Skeletal muscle tissue (tissue), 4 donors: ENCODE data around the gene FIZ1. TPM values are rescaled to one million over a fixed set of nuclear protein-coding genes. Genes with fewer than 3 reads are reported as not detected.
A peak's percentile ranks its signal among the peaks of the same experiment; 100 is the strongest.

Experiments used
- H3K27ac ChIP-seq: one replicate; pipeline ENCODE4 v1.7.0; 2013; ENCODE audit warnings: mild to moderate bottlenecking, low read depth, low read length, inconsistent platforms
- H3K27me3 ChIP-seq, 3 donors: one replicate each; pipeline ENCODE4 v1.7.0; 2013; ENCODE audit warnings: low read length in 3 of 3; ENCODE audit not compliant: control insufficient read depth in 3 of 3, insufficient read depth in 3 of 3
- H3K36me3 ChIP-seq, 3 donors: one replicate each; pipeline ENCODE4 v1.7.0; 2013; ENCODE audit warnings: low read length in 3 of 3; ENCODE audit not compliant: control insufficient read depth in 3 of 3, insufficient read depth in 3 of 3
- H3K4me1 ChIP-seq, 3 donors: one replicate each; pipeline ENCODE4 v1.7.0; 2013; ENCODE audit warnings: low read length in 3 of 3, mild to moderate bottlenecking in 3 of 3; ENCODE audit not compliant: control insufficient read depth in 3 of 3, insufficient read depth in 3 of 3
- H3K4me3 ChIP-seq, 3 donors: one replicate each; pipeline ENCODE4 v1.7.0; 2013; ENCODE audit warnings: low read length in 3 of 3
- H3K9ac ChIP-seq, 3 donors: one replicate each; pipeline ENCODE4 v1.7.0; 2013; ENCODE audit warnings: low read length in 3 of 3, mild to moderate bottlenecking in 3 of 3, moderate library complexity in 2 of 3, low read depth in 1 of 3
- H3K9me3 ChIP-seq, 3 donors: one replicate each; pipeline ENCODE4 v1.7.0; 2013; ENCODE audit warnings: low read length in 3 of 3; ENCODE audit not compliant: control insufficient read depth in 3 of 3
- total RNA-seq: library from RNA; depleted of rRNA; stranded (reverse); fragments of >200 nt; gene quantifications from one replicate; pipeline ENCODE4 v1.2.3, GENCODE V29; 2014
- donor health status: Osteomylitis.

The FIZ1 gene
- total RNA-seq, 1 donor from 2014 or later = under 0.01 TPM

DNA sequence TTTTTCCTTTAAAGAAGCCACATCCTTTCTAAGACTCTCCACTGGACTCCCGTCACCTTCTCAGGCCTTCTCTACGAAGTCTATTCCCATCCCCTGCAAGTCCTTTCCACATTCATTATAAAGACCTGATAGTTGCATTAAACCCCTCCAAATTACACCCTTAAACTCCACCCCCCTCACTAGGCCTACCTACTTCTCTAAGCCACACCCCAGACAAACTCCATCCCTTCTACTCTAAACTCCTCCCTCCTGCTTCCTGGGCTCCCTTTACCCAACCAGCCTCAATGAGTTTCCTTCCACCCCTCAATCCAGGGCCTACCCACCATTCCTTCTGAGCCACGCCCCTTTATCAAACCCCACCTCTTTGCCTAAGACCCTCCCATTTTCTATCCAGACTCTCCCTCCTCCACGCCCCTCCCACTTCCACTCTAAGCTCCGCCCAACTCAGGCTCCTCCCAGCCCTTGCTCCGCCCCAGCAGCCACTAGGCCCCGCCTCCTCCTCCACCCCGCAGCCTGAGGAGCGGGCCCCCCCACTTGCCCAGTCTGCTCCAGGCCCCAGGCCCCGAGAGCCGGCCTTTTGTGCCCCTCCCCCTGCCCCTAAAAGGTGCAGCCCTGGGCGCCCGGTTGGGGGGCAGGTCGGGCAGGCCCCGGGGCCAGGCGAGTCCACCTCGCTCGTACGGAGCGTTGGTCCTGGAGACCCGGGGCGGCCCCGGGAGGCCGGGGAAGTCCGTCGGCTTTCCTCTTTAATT, 424 bp downstream of the FIZ1 start:
- Histone ChIP-seq H3K4me1 (peaks cover 14 to 20% (median 17%) of the 10 kb centered on the region in 3 donors), H3K4me3 (peak overlapping the region; percentile 77 to 95 (median 79)), H3K27me3 (no peaks in the 10 kb centered on the region), H3K9me3 (no peaks in the 10 kb centered on the region), H3K36me3 (peaks cover 8 to 23% (median 18%) of the 10 kb centered on the region in 3 donors), H3K27ac (peak overlapping the region; percentile 98), H3K9ac (peak overlapping the region; percentile 77 to 95 (median 94))

DNA sequence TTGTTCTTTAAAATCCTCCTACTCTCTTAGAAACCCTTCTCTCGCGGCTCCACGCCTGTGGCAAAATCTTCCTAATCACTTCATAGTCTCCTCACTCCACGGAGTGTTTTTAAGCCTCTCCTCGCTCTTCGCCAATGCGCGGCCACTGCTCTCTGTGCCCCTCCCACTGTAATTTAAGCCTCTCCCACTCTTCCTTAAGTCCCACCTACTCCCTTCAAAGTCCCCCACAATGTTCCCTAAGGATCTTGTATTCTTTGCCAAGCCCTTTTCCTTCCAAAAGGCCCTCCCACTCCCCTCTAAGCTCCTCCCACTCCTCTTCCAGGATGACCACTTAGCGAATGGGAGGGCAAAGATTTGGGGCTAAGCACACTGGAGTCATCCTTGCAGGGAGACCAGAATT, 1.3 kb downstream of the FIZ1 start:
- peaks cover 14 to 20% (median 17%) of the 10 kb centered on the region in 3 donors for H3K4me1 ChIP-seq
- H3K9ac ChIP-seq = no peak overlapping the region
- H3K36me3 ChIP-seq = peaks cover 10 to 28% (median 19%) of the 10 kb centered on the region in 3 donors
- H3K27ac ChIP-seq = peak overlapping the region; percentile 98
- no peak overlapping the region for H3K4me3 ChIP-seq
- no peaks in the 10 kb centered on the region for H3K9me3 ChIP-seq
- no peaks in the 10 kb centered on the region for H3K27me3 ChIP-seq

DNA sequence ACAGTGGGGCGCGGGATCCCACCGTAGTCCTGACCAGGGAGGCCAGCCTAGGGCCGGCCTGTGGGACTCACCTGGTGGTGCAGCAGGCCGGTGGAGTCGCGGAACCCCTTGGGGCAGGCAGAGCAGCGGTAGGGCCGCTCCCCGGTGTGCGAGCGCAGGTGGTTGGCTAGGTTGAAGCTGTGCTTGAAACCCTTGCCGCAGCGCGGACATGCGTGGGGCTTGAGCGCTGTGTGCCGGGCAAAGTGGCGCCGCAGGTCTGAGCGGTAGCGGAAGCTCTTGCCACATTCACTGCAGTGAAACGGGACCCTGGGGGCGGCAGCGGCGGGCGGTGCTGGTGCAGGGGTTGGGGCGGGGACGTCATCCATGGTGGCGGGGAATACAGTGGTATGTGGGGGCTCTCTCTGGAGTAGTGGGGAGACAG, 1.8 kb downstream of the FIZ1 start:
- H3K27ac ChIP-seq = no peak overlapping the region
- no peak overlapping the region for H3K4me3 ChIP-seq
- H3K27me3 ChIP-seq = no peaks in the 10 kb centered on the region
- peaks cover 10 to 28% (median 19%) of the 10 kb centered on the region in 3 donors for H3K36me3 ChIP-seq
- H3K9me3 ChIP-seq = no peaks in the 10 kb centered on the region
- H3K4me1 ChIP-seq = peaks cover 14 to 20% (median 17%) of the 10 kb centered on the region in 3 donors
- no peak overlapping the region for H3K9ac ChIP-seq

DNA sequence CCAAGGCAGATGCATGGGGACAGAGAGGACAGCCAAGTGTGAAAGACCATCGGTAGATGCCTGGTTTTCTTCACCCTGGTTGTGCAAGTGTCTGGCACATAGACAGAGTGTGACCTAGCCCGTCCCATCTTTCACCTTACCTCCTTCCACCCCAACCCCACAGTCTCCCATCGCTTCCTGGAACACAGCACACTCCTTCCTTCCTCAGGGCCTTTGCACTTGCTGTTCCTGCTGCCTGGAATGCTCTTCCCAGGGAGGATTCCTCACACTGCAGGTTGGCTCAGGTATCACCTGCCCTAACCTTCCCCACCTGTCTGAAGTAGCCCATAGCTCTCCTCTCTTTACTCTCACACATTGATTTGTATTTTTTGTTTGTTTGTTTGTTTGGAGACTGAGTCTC, 3.0 kb downstream of the FIZ1 start:
- Histone ChIP-seq H3K4me3 (no peak overlapping the region), H3K9me3 (no peaks in the 10 kb centered on the region), H3K36me3 (peaks cover 18 to 31% (median 24%) of the 10 kb centered on the region in 3 donors), H3K9ac (peak overlapping the region in 1 of 3 donors; percentile 16), H3K27me3 (no peaks in the 10 kb centered on the region), H3K4me1 (peaks cover 12 to 19% (median 15%) of the 10 kb centered on the region in 3 donors), H3K27ac (no peak overlapping the region)

DNA sequence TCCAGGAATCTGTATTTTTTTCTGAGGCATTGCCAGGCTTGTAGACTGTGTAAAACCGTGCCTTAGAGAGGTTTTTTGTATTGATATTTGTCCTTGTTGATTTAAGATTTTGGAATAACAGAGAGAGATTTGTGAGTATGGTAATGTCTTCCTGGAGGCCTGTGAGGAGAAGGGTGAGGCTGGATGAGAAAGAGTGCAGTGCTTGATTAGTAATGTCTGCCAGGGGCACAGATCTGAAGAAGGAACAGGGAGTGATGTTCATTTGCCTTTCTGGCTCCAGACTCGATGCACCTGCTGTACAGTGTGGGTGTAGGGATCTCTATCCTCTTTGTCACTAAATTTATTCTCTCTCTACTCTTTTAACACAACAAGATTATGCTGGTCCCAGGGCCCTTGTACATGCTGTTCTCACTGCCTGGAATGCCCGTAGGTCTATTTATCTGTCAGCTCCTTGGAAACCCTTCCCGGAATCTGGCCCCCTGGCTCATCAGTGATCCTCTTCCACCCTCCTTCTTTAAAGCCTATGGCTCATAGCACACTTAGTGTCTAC, 4.2 kb downstream of the FIZ1 start:
- Histone ChIP-seq H3K4me1 (peaks cover 5 to 11% (median 8%) of the 10 kb centered on the region in 3 donors), H3K9me3 (no peaks in the 10 kb centered on the region), H3K36me3 (peaks cover 18 to 32% (median 24%) of the 10 kb centered on the region in 3 donors), H3K27me3 (no peaks in the 10 kb centered on the region), H3K9ac (no peak overlapping the region), H3K27ac (no peak overlapping the region), H3K4me3 (peak overlapping the region in 1 of 3 donors; percentile 13)

DNA sequence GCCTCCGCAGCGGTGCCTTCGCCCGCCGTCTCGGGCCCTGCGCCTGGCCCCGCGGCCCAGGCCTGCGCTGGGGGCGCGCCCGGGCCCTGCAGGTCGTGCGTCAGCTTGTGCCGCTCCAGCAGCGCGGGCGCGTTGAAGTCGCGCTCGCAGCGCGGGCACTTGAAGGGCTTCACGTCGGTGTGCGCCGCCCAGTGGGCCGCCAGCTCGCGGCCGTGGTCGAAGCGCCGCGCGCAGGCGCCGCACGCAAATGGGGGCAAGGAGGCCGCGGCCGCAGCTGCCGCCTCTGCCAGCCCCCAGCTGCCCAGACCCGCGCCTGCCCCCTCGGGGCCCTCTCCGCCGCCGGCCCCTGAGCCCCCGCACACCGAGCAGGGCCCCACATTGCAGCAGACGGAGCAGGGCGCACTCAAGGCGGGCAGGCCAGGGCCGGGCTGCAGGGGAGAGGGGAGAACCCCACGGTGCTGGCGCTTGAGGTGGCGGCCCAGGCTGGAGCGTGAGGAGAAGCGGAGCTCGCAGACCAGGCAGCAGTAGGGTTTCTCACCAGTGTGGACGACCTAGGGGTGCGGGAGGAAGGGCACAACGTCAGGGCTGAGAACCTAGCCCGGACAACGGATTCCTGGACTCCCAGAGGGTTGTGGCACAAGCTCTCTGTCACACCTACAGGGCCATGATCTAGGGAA, 6.1 kb downstream of the FIZ1 start:
- no peak overlapping the region for H3K27ac ChIP-seq
- peaks cover 0 to 11% (median 4%) of the 10 kb centered on the region in 3 donors for H3K4me1 ChIP-seq
- peaks cover 18 to 32% (median 24%) of the 10 kb centered on the region in 3 donors for H3K36me3 ChIP-seq

DNA sequence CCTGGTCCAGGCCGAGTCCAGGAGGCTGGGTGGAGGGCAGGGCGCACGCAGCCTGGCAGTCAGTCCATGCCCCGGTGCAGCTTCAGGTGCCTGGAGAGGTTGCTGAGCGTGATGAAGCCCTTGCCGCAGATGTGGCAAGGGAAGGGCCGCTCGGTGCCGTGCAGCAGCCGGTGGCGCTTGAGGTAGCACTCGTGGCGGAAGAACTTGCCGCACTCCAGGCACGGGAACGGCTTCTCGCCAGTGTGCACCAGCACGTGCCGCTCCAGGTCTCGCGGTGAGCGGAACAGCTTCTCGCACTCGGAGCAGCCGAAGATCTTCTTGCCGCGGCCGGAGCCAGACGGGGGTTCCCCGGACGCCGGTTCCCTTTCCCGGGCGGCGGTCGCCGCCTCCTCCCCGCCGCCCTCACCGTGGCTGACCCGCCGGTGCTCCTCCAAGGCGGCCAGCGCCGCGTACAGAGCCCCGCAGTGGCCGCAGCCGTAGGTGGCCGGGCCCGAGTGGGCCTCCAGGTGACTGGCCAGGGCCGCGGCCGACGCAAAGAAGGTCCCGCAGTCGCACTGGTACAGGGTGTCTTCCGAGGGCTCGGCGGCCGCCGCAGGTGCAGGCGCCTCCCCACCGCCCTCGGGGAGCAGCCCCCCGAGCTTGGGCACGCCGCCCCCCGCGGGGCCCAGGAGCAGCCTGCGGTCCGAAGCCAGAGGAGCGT, 6.8 kb downstream of the FIZ1 start:
- Histone ChIP-seq H3K27ac (no peak overlapping the region), H3K9me3 (no peaks in the 10 kb centered on the region), H3K4me3 (no peak overlapping the region), H3K9ac (no peak overlapping the region), H3K4me1 (peaks cover 0 to 11% (median under 1%) of the 10 kb centered on the region in 3 donors), H3K27me3 (no peaks in the 10 kb centered on the region), H3K36me3 (peaks cover 18 to 32% (median 24%) of the 10 kb centered on the region in 3 donors)

More for the DNA sequence above, 6.1 kb downstream of the FIZ1 start:
- H3K9ac ChIP-seq = no peak overlapping the region
- no peaks in the 10 kb centered on the region for H3K9me3 ChIP-seq
- H3K4me3 ChIP-seq = no peak overlapping the region
- H3K27me3 ChIP-seq = no peaks in the 10 kb centered on the region

DNA sequence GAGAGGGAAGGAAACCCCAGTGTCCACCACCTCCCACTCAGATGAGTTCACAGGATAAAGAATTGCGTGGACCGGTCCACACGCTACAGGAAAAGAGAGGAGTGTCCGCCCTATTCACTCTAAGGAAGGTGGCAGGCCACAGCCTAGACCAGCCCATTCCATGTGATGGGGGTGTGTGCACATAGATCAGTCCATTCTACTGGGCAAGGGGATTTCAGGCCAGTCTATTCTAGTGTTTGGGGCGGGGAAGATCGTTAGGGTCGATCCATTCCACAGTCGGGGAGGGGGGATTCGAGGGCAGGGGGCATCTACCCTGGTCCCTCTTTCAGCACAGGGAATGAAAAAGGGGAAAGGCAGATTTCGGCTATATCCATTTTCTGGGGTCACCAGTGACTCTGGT, 7.8 kb downstream of the FIZ1 start:
- H3K9ac ChIP-seq = no peak overlapping the region
- H3K4me3 ChIP-seq = no peak overlapping the region
- H3K4me1 ChIP-seq = peaks cover 9 to 20% (median 10%) of the 10 kb centered on the region in 3 donors
- peaks cover 0 to 5% (median 4%) of the 10 kb centered on the region in 3 donors for H3K27me3 ChIP-seq
- no peaks in the 10 kb centered on the region for H3K9me3 ChIP-seq
- H3K36me3 ChIP-seq = peaks cover 18 to 30% (median 21%) of the 10 kb centered on the region in 3 donors
- no peak overlapping the region for H3K27ac ChIP-seq

DNA sequence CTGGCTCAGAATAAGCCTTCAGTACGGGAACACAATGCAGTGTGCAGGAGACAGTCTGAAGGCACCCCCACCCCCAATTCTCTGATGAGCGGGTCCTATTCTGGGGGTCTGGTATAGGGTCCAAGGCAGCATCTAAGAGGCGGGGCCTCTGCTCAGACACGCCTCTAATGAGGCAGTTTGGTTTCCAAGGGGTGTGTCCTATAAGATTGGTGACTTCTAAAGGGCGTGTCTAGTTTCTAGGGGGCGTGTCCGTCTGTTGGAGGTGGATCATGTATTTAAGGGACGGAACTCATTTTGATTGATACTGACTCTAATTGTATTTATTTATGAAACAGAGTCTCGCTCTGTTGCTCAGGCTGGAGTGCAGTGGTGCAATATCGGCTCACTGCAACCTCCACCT, 8.7 kb downstream of the FIZ1 start:
- Histone ChIP-seq H3K27me3 (peaks cover 2 to 10% (median 10%) of the 10 kb centered on the region in 3 donors), H3K4me3 (no peak overlapping the region), H3K27ac (no peak overlapping the region), H3K9ac (no peak overlapping the region), H3K4me1 (peaks cover 15 to 19% (median 16%) of the 10 kb centered on the region in 3 donors), H3K36me3 (peaks cover 13 to 21% (median 15%) of the 10 kb centered on the region in 3 donors), H3K9me3 (no peaks in the 10 kb centered on the region)
